H9 (cell line): ENCODE results near the gene PTPA. TPM values are rescaled to one million over a fixed set of nuclear protein-coding genes. Genes with fewer than 3 reads are reported as not detected.

ENCODE experiments used
- DNase-seq: peaks from one replicate; pipeline ENCODE4 v3.0.0-alpha.2; 2017
- H2AFZ ChIP-seq: one replicate; pipeline ENCODE4 v1.6.1; 2013; ENCODE audit warnings: mild to moderate bottlenecking, low read length, control low read depth, moderate library complexity
- H2AK5ac ChIP-seq: 2 replicates; pipeline ENCODE4 v1.6.1; 2013; ENCODE audit warnings: low read length, control low read depth, mixed read lengths; ENCODE audit not compliant: insufficient read length
- H2BK120ac ChIP-seq: one replicate; pipeline ENCODE4 v1.6.1; 2013; ENCODE audit warnings: low read depth, mild to moderate bottlenecking, low read length, control low read depth, inconsistent platforms; ENCODE audit not compliant: poor library complexity, severe bottlenecking
- H2BK12ac ChIP-seq: 2 replicates; pipeline ENCODE4 v1.6.1; 2013; ENCODE audit warnings: low read length, control low read depth, mixed read lengths, low read depth; ENCODE audit not compliant: insufficient read length
- H2BK15ac ChIP-seq: 2 replicates; pipeline ENCODE4 v1.6.1; 2013; ENCODE audit warnings: low read depth, low read length, control low read depth
- H2BK20ac ChIP-seq: one replicate; pipeline ENCODE4 v1.6.1; 2013; ENCODE audit warnings: low read depth, mild to moderate bottlenecking, low read length, control low read depth, inconsistent platforms; ENCODE audit not compliant: poor library complexity, severe bottlenecking
- H2BK5ac ChIP-seq: 2 replicates; pipeline ENCODE4 v1.6.1; 2013; ENCODE audit warnings: low read length, control low read depth, mixed read lengths; ENCODE audit not compliant: insufficient read length
- H3K14ac ChIP-seq: 2 replicates; pipeline ENCODE4 v1.6.1; 2013; ENCODE audit warnings: low read length, control low read depth; ENCODE audit not compliant: insufficient read depth
- H3K18ac ChIP-seq: 2 replicates; pipeline ENCODE4 v1.6.1; 2013; ENCODE audit warnings: low read depth, mild to moderate bottlenecking, mixed read lengths, low read length, control low read depth; ENCODE audit not compliant: insufficient read length
- H3K23ac ChIP-seq: 2 replicates; pipeline ENCODE4 v1.6.1; 2013; ENCODE audit warnings: low read length, control low read depth, mixed read lengths, low read depth; ENCODE audit not compliant: insufficient read length
- H3K23me2 ChIP-seq: 2 replicates; pipeline ENCODE4 v1.6.1; 2013; ENCODE audit warnings: low read depth, mild to moderate bottlenecking, mixed read lengths, low read length, control low read depth; ENCODE audit not compliant: insufficient read length, poor library complexity, severe bottlenecking
- H3K27ac ChIP-seq: 2 replicates; pipeline ENCODE4 v1.5.1; 2013; ENCODE audit warnings: low read length, control low read depth, mixed read lengths, low read depth; ENCODE audit not compliant: insufficient read length
- H3K27me3 ChIP-seq: 2 replicates; pipeline ENCODE4 v1.6.1; 2013; ENCODE audit warnings: low read length, control low read depth, inconsistent platforms; ENCODE audit not compliant: insufficient read depth
- H3K4ac ChIP-seq: 2 replicates; pipeline ENCODE4 v1.6.1; 2013; ENCODE audit warnings: low read depth, mild to moderate bottlenecking, control low read depth, inconsistent platforms, low read length, moderate library complexity
- H3K4me1 ChIP-seq: 2 replicates; pipeline ENCODE4 v1.6.1; 2013; ENCODE audit warnings: low read length, control low read depth, inconsistent platforms; ENCODE audit not compliant: insufficient read depth
- H3K4me2 ChIP-seq: 2 replicates; pipeline ENCODE4 v1.6.1; 2013; ENCODE audit warnings: low read length, control low read depth, mixed read lengths; ENCODE audit not compliant: insufficient read length, insufficient read depth
- H3K56ac ChIP-seq: 2 replicates; pipeline ENCODE4 v1.6.1; 2013; ENCODE audit warnings: low read depth, mild to moderate bottlenecking, mixed read lengths, low read length, control low read depth; ENCODE audit not compliant: insufficient read length
- H3K79me1 ChIP-seq: 2 replicates; pipeline ENCODE4 v1.6.1; 2013; ENCODE audit warnings: low read depth, mild to moderate bottlenecking, moderate library complexity, low read length, control low read depth, inconsistent platforms; ENCODE audit not compliant: insufficient read depth, poor library complexity, severe bottlenecking
- H3K79me2 ChIP-seq: 2 replicates; pipeline ENCODE4 v1.6.1; 2013; ENCODE audit warnings: low read length, control low read depth, inconsistent platforms; ENCODE audit not compliant: insufficient read depth
- H3K9ac ChIP-seq: 2 replicates; pipeline ENCODE4 v1.6.1; 2013; ENCODE audit warnings: low read length, control low read depth, mixed read lengths; ENCODE audit not compliant: insufficient read length; ENCODE audit errors: extremely low read depth
- H3K9me3 ChIP-seq: one replicate; pipeline ENCODE4 v1.6.1; 2013; ENCODE audit warnings: low read depth, low read length, inconsistent platforms; ENCODE audit not compliant: control insufficient read depth
- H3T11ph ChIP-seq: one replicate; pipeline ENCODE4 v1.6.1; 2013; ENCODE audit warnings: mild to moderate bottlenecking, low read length, control low read depth, inconsistent platforms
- H4K20me1 ChIP-seq: one replicate; pipeline ENCODE4 v1.6.1; 2013; ENCODE audit not compliant: control insufficient read depth, insufficient read length, insufficient read depth
- H4K5ac ChIP-seq: 2 replicates; pipeline ENCODE4 v1.6.1; 2013; ENCODE audit warnings: low read depth, mild to moderate bottlenecking, mixed read lengths, low read length, control low read depth; ENCODE audit not compliant: insufficient read length
- H4K8ac ChIP-seq: replicated peaks from 2 replicates; pipeline ENCODE4 v1.6.1; 2013; ENCODE audit warnings: low read length, control low read depth, mixed read lengths, low read depth; ENCODE audit not compliant: insufficient read length
- H4K91ac ChIP-seq: 2 replicates; pipeline ENCODE4 v1.6.1; 2013; ENCODE audit warnings: low read depth, mild to moderate bottlenecking, moderate library complexity, mixed read lengths, low read length, control low read depth; ENCODE audit not compliant: insufficient read length
- H3K27ac Mint-ChIP-seq, 3 experiments: 2 replicates in 2 of 3; 3 replicates in 1 of 3; pipeline ENCODE4 v1.8.0; 2020 to 2021; ENCODE audit warnings: mixed read lengths in 3 of 3, mild to moderate bottlenecking in 1 of 3, moderate library complexity in 1 of 3
- H3K27me3 Mint-ChIP-seq: 2 replicates; pipeline ENCODE4 v1.8.0; 2021; ENCODE audit warnings: low read depth, mild to moderate bottlenecking, moderate library complexity, mixed read lengths
- H3K36me3 Mint-ChIP-seq, 3 experiments: 2 replicates in 2 of 3; 3 replicates in 1 of 3; pipeline ENCODE4 v1.8.0; 2020 to 2021; ENCODE audit warnings: low read depth in 3 of 3, mixed read lengths in 3 of 3; ENCODE audit not compliant: insufficient read depth in 1 of 3
- H3K4me1 Mint-ChIP-seq, 2 experiments: 2 replicates each; pipeline ENCODE4 v1.8.0; 2020; ENCODE audit warnings: mixed read lengths in 2 of 2
- H3K4me3 Mint-ChIP-seq, 2 experiments: 2 replicates in 1 of 2; 3 replicates in 1 of 2; pipeline ENCODE4 v1.8.0; 2020 to 2021; ENCODE audit warnings: mild to moderate bottlenecking in 2 of 2, mixed read lengths in 2 of 2, moderate library complexity in 1 of 2
- H3K9me3 Mint-ChIP-seq, 2 experiments: 2 replicates in 1 of 2; 3 replicates in 1 of 2; pipeline ENCODE4 v1.8.0; 2020; ENCODE audit warnings: mild to moderate bottlenecking in 2 of 2, mixed read lengths in 2 of 2, moderate library complexity in 1 of 2
- WGBS: extraction: QIAGEN DNeasy Blood & Tissue Kit; methylation state at CpG from one replicate; pipeline ENCODE4 v1.1.7; 2013; ENCODE audit warnings: missing lambda C conversion rate, low lambda C conversion rate, mixed read lengths; ENCODE audit not compliant: insufficient read length; ENCODE audit errors: extremely low coverage; 5-methylcytosine and 5-hydroxymethylcytosine counted together
- total RNA-seq: library from RNA; stranded (reverse); gene quantifications from 2 replicates; pipeline ENCODE4 v1.2.1, GENCODE V29; 2021
- TF ChIP-seq, protein P1 (sequence below): fragments of 200-600 bp; sonication (generic); conservative IDR thresholded peaks from 3 replicates; pipeline ENCODE4 v1.8.0; 2021; ENCODE audit warnings: antibody characterized with exemption, mild to moderate bottlenecking

The PTPA gene
- total RNA-seq, 1 experiment from 2014 or later: 145 TPM

DNA sequence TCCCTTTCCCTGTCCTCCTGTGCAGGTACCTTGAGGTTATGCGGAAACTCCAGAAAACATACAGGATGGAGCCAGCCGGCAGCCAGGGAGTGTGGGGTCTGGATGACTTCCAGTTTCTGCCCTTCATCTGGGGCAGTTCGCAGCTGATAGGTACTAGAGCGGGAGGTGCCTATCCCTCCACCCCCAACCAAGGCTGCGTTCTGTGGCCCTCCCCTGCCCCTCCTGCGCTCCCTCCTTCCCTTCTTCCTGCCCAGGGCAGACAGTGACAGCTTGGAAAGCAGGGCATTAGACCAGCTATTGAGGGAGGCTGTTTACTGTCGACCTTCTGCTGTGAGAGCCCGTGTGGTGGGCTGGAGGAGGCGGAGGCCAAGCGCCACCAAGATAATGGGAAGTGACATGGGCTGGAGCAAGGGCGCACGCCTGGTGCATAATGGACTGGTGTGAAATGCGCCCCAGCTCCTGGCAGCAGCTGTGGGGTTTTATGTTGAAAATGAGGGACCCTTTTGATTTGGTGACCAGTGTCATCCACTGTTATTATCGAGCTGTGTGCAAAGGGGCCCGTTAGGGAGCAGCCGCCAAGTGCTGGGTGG lies 25.3 kb downstream of the PTPA start:
- no peak overlapping the region; a peak in 1 of 5 replicates for H3K4me3 Mint-ChIP-seq
- no peak for DNase-seq

More for the DNA sequence above, 25.3 kb downstream of the PTPA start:
- no peak overlapping the region for H3K9ac ChIP-seq
- no peak overlapping the region for H2BK20ac ChIP-seq
- no peaks in the 10 kb centered on the region for H3K27me3 ChIP-seq
- no peak overlapping the region for H3K23ac ChIP-seq
- no peak overlapping the region; a peak in 1 of 7 replicates for H3K27ac Mint-ChIP-seq
- H2BK5ac ChIP-seq: no peak overlapping the region
- no peak overlapping the region for H3K56ac ChIP-seq
- WGBS: no CpG with 5 or more reads among the region's 16 CpGs
- H3K27ac ChIP-seq: no peak overlapping the region
- H2AK5ac ChIP-seq: no peak overlapping the region
- no peak overlapping the region for H3K18ac ChIP-seq
- peaks cover 27 to 29% of the 10 kb centered on the region in 2 experiments for H3K4me1 Mint-ChIP-seq
- no peak overlapping the region for H2BK120ac ChIP-seq
- H3K4ac ChIP-seq: no peak overlapping the region
- H3K79me2 ChIP-seq: no peaks in the 10 kb centered on the region
- H4K20me1 ChIP-seq: no peaks in the 10 kb centered on the region
- H2AFZ ChIP-seq: no peak overlapping the region
- H3T11ph ChIP-seq: no peak overlapping the region
- no peak overlapping the region; the same call in 1 of the 2 replicates for H3K14ac ChIP-seq
- H2BK12ac ChIP-seq: no peak overlapping the region
- peaks cover 4% of the 10 kb centered on the region; the same call in 1 of the 2 replicates for H3K4me1 ChIP-seq
- H3K9me3 Mint-ChIP-seq: no peaks in the 10 kb centered on the region; a peak in 1 of 5 replicates
- H4K8ac ChIP-seq: no peak overlapping the region
- no peak overlapping the region for H3K4me2 ChIP-seq
- H2BK15ac ChIP-seq: no peak overlapping the region
- peaks cover 11 to 52% (median 49%) of the 10 kb centered on the region in 3 experiments; a peak in 6 of 7 replicates for H3K36me3 Mint-ChIP-seq
- TF ChIP-seq, protein P1, sequence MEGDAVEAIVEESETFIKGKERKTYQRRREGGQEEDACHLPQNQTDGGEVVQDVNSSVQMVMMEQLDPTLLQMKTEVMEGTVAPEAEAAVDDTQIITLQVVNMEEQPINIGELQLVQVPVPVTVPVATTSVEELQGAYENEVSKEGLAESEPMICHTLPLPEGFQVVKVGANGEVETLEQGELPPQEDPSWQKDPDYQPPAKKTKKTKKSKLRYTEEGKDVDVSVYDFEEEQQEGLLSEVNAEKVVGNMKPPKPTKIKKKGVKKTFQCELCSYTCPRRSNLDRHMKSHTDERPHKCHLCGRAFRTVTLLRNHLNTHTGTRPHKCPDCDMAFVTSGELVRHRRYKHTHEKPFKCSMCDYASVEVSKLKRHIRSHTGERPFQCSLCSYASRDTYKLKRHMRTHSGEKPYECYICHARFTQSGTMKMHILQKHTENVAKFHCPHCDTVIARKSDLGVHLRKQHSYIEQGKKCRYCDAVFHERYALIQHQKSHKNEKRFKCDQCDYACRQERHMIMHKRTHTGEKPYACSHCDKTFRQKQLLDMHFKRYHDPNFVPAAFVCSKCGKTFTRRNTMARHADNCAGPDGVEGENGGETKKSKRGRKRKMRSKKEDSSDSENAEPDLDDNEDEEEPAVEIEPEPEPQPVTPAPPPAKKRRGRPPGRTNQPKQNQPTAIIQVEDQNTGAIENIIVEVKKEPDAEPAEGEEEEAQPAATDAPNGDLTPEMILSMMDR: no peak
- no peaks in the 10 kb centered on the region for H3K9me3 ChIP-seq
- no peak overlapping the region for H4K5ac ChIP-seq
- H4K91ac ChIP-seq: no peak overlapping the region
- H3K23me2 ChIP-seq: peaks cover 5% of the 10 kb centered on the region
- H3K79me1 ChIP-seq: no peaks in the 10 kb centered on the region
- H3K27me3 Mint-ChIP-seq: peaks cover 1% of the 10 kb centered on the region; the same call in 1 of the 2 replicates
